ENCODE measurements around the gene ANKS1A.

- TF ChIP-seq EZH2 (IDR thresholded peaks at IDR 0.05; ENCODE audit: insufficient read depth, poor library complexity, severe bottlenecking) = no peak
- TF ChIP-seq EZH2phosphoT487 (IDR thresholded peaks at IDR 0.05; ENCODE audit: insufficient read depth, low read depth) = no peak
Observed at GRCh38 chr6:34994693-34995092, 105.6 kb downstream of the ANKS1A start.
